T follicular helper cell (primary cell): Measurements from ENCODE around the gene LAMA2.

Source experiments
- DNase-seq: peaks from one replicate; pipeline ENCODE4 v3.0.0-alpha.2; 2020; ENCODE audit warnings: low read depth

Gene LAMA2

GRCh38 chr6:129269891-129270290 is 387.0 kb downstream of the LAMA2 start:
- DNase-seq: no peak

DNA sequence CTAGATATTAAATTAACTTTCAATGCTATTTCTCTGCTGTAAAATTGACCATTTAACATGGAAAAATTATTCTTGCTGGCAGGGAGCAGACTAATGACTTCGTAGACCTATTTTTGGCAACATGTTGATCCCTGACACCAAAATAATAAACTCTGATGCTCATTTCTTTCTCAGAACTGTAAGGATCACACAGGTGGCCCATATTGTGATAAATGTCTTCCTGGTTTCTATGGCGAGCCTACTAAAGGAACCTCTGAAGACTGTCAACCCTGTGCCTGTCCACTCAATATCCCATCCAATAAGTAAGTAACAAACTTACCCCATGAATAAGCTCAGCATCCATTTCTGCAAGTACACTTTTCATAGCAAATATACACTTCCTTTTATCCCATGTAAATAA is 387.5 kb downstream of the LAMA2 start:
- no peak for DNase-seq

- no peak for DNase-seq
Observed at GRCh38 chr6:129273161-129273560, 390.2 kb downstream of the LAMA2 start.

- no peak for DNase-seq
Observed at GRCh38 chr6:129276461-129276860, 393.5 kb downstream of the LAMA2 start.

DNA sequence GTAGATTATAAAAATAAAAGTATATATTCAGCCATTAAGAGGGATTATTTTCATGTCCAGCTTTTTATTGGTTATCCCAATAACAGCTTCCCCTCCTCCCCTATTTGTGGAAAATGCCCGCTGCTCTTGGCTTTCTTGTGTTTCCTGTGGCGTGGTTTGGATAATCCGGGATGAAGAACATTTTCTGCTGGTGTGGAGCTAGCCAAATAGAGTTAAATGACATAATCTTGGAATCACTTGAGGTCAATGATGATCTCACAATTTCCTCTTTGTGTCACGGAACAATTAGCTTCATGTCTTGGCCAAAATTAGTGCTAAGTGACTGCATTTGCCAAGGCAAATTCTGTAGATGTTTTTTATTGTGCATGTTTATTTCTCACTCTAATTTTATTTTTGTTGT is 394.0 kb downstream of the LAMA2 start:
- no peak for DNase-seq

GRCh38 chr6:129279343-129280292 is 396.7 kb downstream of the LAMA2 start:
- DNase-seq: no peak

DNA sequence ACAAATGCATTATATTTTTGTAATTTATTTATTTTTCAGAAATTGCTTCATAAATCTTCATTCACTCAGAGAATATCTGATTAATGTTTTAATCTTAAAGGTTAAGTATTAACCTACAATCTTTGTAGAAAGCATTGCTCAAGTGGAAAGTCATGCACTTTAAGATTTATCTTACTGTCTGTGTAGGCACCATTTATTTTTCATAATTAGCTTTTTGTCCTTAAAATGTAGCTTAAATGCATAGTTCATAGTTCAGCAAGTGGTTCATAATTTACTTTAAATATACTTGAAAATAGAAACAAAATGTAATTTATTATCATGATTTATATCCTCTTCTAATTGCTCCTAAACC is 397.3 kb downstream of the LAMA2 start:
- DNase-seq: no peak

DNA sequence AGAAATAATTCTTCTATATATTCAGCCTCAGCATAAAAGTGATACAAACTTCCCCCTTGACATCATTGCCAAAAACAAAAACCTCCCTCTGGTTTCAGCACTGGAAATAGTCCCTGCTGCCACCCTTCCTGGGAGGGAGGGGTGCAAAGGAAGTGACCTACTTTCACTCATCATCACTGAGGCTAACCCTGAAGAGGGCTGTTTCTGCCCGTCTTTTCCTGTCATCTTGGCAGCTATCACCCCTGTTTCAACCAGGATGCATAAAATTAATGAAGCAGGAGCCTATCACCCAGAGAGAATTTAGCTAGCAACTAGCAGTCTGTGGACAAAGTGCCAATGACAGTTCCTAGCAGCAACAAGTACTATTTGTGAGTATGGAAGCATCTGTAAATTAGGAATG is 397.8 kb downstream of the LAMA2 start:
- DNase-seq: peak; percentile 2

DNA sequence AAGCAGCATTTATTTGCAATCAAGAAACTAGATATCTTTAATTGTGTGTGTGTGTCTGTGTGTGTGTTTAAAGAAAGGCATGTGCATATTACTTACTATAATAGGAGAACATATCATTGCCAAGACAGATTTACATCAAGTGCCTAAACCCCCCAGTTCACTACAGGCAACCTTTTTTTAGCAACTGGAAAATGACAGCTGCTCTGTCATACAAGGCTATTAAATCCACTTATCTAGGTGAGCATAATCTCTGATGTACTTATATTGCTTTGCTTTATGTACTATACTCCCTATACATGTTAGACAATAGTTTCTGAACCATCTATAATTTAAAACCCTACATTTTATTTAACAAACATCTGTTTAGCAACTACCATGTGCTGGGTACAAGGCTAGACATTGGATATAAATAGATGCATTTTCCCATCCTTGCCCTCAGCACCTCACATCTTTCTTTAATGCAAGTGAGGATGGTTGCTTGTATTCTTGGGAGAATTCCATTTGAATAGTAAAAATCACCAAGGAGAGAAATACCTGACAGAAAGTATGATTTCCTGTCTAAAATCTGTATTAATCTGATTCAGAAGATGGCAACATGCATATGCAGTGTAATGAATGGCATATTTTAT is 398.3 kb downstream of the LAMA2 start:
- no peak for DNase-seq

- DNase-seq: no peak
Observed at GRCh38 chr6:129282019-129282418, 399.1 kb downstream of the LAMA2 start.

GRCh38 chr6:129284225-129284624 is 401.3 kb downstream of the LAMA2 start:
- no peak for DNase-seq

GRCh38 chr6:129287231-129288177 is 404.6 kb downstream of the LAMA2 start:
- no peak for DNase-seq

GRCh38 chr6:129289442-129289841 is 406.5 kb downstream of the LAMA2 start:
- no peak for DNase-seq

DNA sequence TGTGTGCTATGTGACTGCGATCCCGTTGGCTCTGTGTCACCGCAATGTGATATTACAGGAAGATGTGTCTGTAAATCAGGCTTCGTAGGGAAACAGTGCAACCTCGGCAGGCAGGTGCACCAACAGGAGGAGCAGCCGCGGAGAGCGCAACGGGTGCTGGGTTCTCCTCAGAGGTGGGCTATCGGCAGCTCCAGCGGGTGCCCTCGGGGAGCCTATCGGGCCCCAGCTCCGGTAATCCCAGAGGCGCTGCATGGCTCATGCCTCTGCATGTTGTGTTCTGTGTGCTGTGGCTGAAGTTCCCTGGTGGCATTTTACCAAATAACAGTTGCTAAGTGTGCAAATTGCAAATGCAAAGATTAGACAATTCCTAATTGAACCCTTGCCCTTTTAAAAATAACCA is 409.9 kb downstream of the LAMA2 start:
- DNase-seq: no peak

GRCh38 chr6:129297592-129297991 is 414.7 kb downstream of the LAMA2 start:
- DNase-seq: no peak

DNA sequence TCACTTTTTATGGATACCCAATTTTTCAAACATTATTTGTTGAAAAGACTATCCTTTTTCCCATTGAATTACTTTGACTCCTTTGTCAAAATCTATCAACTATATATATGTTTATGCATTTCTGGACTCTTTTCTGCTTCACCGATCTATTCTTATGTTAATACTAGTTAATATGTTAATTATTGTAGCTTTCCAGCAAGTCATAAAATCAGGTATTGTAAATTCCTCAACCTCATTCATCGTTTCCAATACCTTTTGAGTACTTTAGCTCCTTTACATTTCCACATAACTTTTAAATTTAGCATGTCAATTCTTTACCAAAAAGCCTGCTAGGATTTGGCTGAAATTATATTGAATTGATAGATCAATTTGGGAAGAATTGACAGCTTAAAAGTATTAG is 419.7 kb downstream of the LAMA2 start:
- DNase-seq: no peak

GRCh38 chr6:129306826-129307225 is 423.9 kb downstream of the LAMA2 start:
- DNase-seq: no peak

GRCh38 chr6:129307845-129308244 is 424.9 kb downstream of the LAMA2 start:
- no peak for DNase-seq

- no peak for DNase-seq
Observed at GRCh38 chr6:129309154-129309553, 426.2 kb downstream of the LAMA2 start.

- DNase-seq: no peak
Observed at GRCh38 chr6:129312880-129313279, 429.9 kb downstream of the LAMA2 start.

DNA sequence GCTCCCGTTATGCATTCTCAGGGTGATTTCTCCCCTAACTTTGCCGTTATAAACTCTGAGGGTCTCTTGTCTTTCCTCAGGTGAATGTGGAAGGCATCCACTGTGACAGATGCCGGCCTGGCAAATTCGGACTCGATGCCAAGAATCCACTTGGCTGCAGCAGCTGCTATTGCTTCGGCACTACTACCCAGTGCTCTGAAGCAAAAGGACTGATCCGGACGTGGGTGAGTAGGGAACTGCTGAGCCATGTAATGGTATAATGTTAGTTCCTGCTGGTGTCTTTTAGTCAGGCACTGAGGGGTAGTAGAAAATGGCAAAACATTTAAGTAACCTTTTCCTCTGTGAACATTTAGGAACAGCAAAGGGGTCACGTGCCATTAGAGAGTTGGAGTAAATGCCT is 431.6 kb downstream of the LAMA2 start:
- no peak for DNase-seq
